RWPE1 (cell line): ENCODE data around the gene ETV6.
A peak's percentile ranks its signal among the peaks of the same experiment; 100 is the strongest.

Experiments
- CTCF ChIA-PET: fragments of 350-600 bp; sonication (Branson Sonifier 250); formaldehyde crosslinking; extraction: SDS; loops from one replicate; lab custom pipeline; 2021; lab: Yijun Ruan, JAX
- POLR2A ChIA-PET: fragments of 400-600 bp; formaldehyde crosslinking; extraction: SDS; loops from one replicate; lab custom pipeline; 2020; ENCODE audit warnings: antibody characterized with exemption; ENCODE audit not compliant: low non-redundant PET; lab: Yijun Ruan, JAX
- DNase-seq: peaks from one replicate; pipeline ENCODE4 v3.0.0; 2012; ENCODE audit warnings: low spot score
- H3K27ac ChIP-seq: fragments of 450-650 bp; 2 replicates; pipeline ENCODE4 v1.5.1; 2017
- CTCF ChIP-seq: fragments of 450-650 bp; conservative IDR thresholded peaks from 2 replicates; pipeline ENCODE4 v1.5.1; 2017; ENCODE audit warnings: low read depth, mild to moderate bottlenecking

Gene ETV6

GRCh38 chr12:11787437-11787836 is 138.0 kb downstream of the ETV6 start:
- no peak for DNase-seq
- ChIA-PET POLR2A (no interaction called here), CTCF (no interaction called here)
- no peak for TF ChIP-seq CTCF
- no peak overlapping the region for H3K27ac ChIP-seq

GRCh38 chr12:11787933-11788849 is 138.7 kb downstream of the ETV6 start:
- TF ChIP-seq CTCF, result no peak
- H3K27ac ChIP-seq, result no peak overlapping the region
- POLR2A ChIA-PET, result no interaction called here
- CTCF ChIA-PET, result no interaction called here
- no peak for DNase-seq

- ChIA-PET POLR2A (interaction anchor here (0.6 kb wide), 1 partner anchor 199 kb away, joined by 5 read pairs; no protein-coding TSS in a partner anchor), CTCF (no interaction called here)
- TF ChIP-seq CTCF, result no peak
- no peak overlapping the region for H3K27ac ChIP-seq
- no peak for DNase-seq
These were observed 144.6 kb downstream of the ETV6 start for GRCh38 chr12:11793921-11794710.

- POLR2A ChIA-PET, result interaction anchor here (0.6 kb wide), 1 partner anchor 199 kb away, joined by 5 read pairs; no protein-coding TSS in a partner anchor
- TF ChIP-seq CTCF, result no peak
- no peak for DNase-seq
- CTCF ChIA-PET, result interaction anchor here (0.6 kb wide), 1 partner anchor 802 kb away, joined by 3 read pairs; no protein-coding TSS in a partner anchor
- H3K27ac ChIP-seq, result peak overlapping the region; percentile 72; the same call in 1 of the 2 replicates
These were observed 145.3 kb downstream of the ETV6 start for GRCh38 chr12:11794751-11795150.

GRCh38 chr12:11795192-11795912 is 145.9 kb downstream of the ETV6 start:
- DNase-seq, result peak; percentile 20
- ChIA-PET POLR2A (interaction anchor here (0.6 kb wide), 1 partner anchor 198 kb away, joined by 5 read pairs; no protein-coding TSS in a partner anchor), CTCF (interaction anchor here (0.6 kb wide), 1 partner anchor 801 kb away, joined by 3 read pairs; no protein-coding TSS in a partner anchor)
- H3K27ac ChIP-seq, result peak overlapping the region; percentile 72
- no peak for TF ChIP-seq CTCF
